Stimulated activated CD4-positive, alpha-beta T cell treated with anti-CD3 and anti-CD28 coated beads, Interleukin-15, amount 100 ng/mL, for 24 hours (primary cell): ENCODE measurements around the gene DALRD3.

Experiments
- DNase-seq: peaks from one replicate; pipeline ENCODE4 v3.0.0-alpha.2; 2020

The DALRD3 gene, protein sequence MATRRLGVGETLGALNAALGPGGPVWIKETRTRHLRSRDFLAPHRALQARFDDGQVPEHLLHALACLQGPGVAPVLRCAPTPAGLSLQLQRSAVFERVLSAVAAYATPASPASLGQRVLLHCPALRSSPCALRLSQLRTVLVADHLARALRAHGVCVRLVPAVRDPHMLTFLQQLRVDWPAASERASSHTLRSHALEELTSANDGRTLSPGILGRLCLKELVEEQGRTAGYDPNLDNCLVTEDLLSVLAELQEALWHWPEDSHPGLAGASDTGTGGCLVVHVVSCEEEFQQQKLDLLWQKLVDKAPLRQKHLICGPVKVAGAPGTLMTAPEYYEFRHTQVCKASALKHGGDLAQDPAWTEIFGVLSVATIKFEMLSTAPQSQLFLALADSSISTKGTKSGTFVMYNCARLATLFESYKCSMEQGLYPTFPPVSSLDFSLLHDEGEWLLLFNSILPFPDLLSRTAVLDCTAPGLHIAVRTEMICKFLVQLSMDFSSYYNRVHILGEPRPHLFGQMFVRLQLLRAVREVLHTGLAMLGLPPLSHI

DNA sequence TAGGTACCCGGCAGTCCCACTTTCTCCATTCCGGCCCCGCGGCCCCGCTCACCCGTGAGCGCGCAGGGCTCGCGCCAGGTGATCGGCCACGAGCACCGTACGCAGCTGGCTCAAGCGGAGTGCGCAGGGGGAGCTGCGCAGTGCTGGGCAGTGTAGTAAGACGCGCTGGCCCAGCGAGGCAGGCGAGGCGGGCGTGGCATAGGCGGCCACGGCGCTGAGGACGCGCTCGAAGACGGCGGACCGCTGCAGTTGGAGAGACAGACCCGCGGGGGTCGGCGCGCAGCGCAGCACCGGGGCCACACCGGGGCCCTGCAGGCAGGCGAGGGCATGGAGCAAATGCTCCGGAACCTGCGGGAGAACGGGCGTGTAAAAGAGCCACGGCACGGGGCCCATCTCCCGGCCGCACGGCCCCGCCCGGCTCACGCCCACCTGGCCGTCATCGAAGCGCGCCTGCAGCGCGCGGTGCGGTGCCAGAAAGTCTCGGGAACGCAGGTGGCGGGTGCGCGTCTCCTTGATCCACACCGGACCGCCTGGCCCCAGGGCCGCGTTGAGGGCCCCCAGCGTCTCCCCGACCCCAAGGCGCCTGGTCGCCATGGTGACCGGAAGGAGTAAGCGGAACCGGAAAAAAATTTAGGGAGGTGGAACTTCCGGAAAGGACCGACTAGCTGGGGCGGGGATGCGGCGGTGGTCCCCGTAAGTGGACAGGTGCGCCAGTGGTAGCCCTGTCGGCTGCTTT, at the start of gene DALRD3:
Gene DALRD3 (minus strand): TSS at position 610 of the 736 bp plus-strand sequence. CDS start 16 bp downstream, at position 594.
- peak; percentile 74 for DNase-seq

DNA sequence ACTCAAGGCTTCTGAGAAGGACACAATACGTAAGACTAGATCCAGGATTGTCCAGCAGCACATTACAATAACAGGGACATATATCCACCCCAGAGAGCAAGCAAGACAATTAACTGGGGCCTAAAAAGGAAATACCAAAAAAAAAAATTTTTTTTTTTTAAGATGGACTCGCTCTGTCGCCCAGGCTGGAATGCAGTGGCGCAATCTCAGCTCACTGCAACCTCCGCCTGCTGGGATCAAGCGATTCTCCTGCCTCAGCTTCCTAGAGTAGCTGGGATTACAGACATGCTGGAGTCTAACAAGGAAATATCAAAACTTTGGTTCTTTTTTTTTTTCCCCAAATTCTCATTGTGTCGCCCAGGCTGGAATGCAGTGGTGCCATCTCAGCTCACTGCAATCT, 39.6 kb upstream of the DALRD3 start:
- no peak for DNase-seq

DNA sequence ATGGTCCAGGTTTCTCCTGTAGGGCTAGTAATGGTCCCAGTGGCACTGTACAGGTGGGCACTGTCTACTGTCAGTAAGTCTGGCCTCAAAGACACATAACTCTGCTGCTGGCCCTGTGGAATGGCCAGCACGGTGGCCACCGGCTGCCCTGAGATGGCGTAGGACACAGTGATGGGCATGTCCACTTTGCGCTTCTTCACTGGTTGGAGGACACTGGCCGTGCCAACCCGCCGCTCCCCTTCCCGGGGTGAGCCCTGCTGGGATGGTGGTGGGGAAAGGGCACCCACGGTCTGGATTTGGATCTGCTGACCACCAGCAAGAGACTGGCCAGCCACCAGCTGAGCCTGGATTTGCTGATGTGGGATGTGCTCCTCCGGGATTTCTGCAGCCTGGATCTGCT, 38.9 kb upstream of the DALRD3 start:
- DNase-seq = no peak

DNA sequence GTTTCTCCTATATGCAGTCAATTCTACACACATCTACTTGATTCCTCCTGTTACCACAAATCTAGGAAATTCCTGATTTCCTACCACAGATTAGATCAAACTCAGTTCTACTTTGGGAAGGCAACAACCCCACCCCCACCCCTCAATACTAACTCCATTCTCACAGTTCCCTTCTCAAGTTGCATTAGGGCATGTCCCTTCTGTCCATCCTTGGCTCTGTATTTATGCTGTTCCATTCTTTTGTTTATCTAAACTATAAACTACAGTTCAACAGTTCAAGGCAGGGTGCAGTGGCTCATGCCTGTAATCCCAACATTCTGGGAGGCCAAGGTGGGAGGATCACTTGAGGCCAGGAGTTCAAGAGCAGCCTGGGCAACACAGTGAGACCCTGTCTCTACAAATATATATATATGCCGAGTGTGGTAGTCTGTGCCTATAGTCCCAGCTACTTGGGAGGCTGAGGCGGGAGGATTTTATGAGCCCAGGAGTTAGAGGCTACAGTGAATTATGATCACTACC, 36.0 kb upstream of the DALRD3 start:
- DNase-seq = no peak

DNA sequence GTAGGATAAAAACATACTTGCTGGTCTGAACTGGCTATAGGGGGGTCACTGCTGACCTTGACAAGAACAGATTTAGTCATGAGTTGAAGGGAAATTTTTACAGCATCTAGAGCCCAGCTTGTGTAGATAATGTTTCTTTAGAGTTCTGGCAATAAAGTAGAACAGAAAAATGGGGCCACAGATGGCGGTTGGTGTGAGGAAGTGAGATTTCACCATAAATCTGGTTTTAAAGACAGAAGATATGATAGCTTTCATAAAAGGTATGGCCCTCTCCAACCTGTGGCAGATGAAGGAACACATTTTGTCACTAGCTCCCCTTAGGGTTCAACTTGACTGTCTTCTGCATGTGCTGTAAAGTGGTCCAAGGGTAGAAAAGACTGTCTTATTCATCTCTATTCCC, 35.2 kb upstream of the DALRD3 start:
- no peak for DNase-seq

DNA sequence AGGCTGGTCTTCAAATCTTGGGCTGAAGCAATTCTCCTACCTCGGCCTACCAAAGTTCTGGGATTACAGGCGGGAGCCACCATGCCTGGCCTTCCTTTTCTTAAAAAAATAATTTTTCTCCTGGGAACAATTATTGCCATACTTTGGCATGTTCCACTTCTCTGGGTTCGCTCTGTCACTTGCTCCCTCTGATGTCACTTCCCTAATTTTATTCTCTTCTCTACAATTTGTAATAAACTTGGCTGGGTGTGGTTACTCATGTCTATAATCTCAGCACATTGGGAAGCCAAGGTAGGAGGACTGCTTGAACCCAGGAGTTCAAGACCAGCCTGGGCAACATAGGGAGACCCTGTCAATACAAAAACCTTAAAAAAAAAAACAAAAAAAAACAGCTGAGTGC, 16.9 kb upstream of the DALRD3 start:
- DNase-seq = no peak

DNA sequence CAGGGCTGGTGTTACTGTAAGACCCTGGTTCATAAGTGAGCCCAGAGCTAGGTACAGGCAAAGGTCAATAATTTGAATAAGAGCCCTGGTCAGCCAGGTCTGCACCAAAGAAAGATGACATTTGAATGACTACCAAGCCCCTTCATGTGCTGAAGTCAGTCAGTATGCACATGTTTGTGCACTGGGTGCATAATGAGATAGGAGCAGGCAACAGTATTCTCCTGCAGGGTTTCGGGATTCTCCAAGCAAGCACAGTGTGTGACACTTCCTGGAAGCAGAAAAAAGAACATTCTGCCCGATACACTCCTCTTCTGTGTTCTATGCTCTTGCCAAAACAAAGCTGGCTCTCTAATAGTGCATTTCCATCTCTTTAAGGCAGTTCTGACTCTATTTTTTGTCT, 16.3 kb upstream of the DALRD3 start:
- no peak for DNase-seq

DNA sequence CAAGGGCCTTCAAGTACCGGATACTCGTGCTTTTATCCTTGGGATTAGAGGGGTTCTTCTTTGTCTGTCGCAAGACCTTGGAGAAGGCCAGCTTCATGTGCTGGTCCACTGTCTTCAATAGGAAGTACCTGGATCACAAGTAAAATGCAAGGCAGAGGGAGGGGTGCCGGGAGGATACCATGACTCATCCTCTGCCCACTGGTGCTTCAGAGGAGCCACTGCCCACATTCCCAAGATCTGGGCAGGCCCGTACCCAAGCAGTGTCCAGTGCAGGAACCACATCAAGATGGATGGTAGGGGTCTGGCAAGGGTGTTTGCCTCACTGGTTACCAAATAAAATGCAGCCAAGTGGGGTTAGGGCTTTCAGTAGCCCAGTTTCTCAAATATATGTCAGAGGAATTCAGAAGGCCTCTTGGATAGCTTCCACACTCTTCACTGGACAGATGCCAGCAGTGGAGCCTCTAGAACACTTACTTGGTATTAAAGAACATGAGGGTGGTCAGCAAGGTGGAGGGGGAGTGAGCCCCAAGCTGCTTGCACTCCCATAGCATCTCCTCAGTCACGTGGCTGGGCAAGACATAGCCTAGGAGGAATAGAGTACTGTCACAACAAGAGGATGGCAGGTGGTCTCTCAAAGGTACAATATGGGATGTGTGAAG, 14.4 kb upstream of the DALRD3 start:
- no peak for DNase-seq

DNA sequence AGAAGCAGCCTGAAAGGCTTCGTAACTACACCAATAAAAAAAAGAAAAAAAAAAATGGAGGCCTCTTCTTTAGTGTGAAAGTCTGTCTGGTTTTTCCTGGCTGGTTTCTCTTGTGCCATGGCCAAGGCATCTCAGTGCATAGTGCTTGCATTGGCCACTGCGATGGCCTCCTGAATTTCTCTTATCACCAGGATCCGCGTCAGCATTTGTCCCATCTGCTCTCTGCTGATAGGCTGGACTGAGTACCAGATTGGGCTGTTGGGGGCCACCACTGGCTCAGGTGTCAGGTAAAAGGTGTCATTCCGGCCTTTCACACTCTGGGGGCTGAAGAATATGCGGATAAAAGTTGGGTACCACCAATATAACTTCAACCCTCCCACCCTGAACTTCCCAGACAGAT, 11.9 kb upstream of the DALRD3 start:
- no peak for DNase-seq

DNA sequence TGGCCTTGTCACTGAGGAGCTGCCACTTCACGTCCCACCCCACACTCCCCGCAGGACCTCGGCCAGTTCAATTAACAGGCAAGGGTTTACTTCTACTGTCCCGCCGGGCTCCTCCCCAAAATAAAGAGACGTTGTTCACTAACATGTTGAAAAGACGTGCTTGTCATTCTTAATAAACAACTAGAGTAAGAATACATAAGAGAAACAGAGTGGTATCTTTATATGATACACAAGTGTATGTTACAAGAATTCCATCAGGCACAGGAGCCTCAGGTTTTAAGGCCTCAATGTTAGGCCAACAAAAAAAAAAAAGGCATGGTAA, 11.1 kb upstream of the DALRD3 start:
- DNase-seq = no peak

DNA sequence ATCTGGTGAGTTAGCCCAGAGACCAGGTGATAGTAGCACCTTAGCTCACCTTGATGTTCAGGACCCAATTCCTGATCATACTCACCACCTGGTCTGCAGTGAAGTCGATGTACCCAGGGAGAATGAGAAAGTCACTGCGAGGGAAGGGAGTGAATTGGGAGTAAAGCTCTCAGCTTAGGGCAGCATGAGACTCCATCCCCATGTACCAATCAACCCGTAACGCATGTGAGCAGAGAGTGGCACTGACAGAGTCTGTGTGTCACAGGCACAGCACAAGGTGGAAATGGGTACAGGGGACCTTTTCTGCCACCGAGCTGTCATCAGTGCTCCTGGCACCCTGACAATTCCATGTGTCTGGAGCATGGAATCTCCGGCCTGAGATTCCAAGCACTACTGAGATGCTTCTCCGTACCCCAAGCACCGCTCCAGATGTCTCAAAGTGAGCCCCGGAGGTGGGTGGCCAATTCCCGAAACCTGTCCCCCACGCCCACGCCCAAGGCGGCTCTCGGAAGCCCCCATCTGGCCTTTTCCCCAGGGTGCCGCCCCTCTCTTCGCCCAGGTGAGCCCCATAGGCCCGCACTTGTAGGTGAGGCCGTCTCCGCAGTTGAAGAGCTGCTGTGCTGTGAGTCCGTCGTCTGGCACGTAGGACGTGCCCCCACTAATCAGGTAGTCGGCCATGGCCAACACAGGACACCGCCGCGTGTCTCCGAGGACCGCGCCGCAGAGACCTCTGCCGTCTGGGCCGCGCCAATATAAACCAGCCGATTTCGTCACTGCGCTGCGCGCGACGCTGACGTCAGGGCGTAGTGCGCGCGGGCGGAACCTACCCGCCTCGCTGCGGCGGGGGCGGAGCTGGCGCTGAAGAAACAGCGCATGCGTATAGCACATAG, 10.5 kb upstream of the DALRD3 start, which contains the start of gene IMPDH2:
Gene IMPDH2 (minus strand): TSS at position 726 of the 890 bp plus-strand sequence. CDS start 48 bp downstream, at position 678.
- peak; percentile 93 for DNase-seq

DNA sequence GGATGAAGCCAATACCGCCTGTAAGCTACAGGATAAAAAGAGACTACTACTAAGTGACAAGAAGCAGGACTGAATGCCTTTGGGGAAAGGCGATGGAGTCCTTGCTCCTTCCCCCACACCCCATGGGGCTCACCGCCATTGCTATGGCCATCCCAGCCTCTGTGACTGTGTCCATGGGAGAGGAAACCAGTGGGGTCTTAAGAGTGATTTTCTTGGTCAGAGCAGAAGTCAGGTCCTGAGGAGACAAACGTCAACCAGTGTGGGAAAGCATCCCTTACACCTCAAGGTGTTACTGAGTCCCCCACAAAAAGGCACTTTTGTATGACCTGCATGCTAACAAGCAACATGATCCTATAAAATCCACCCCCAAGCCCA, 9.9 kb upstream of the DALRD3 start:
- DNase-seq = no peak

DNA sequence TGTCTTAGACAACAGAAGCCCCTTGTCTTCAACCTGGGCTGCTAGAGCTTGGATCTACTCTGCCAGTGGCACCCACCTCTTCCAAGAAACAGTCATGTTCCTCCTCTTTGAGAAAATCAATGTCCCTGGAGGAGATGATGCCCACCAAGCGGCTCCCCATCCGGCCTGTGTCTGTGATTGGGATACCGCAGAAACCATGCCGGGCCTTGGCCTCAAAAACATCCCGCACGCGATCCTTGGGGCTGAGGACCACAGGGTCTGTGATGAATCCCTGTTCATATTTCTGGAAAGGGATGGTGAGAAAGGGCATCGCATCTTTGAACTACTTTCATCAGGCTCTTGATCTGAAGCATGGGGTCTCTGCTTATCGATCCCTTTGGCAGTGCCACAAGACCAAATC, 9.3 kb upstream of the DALRD3 start:
- DNase-seq = no peak

DNA sequence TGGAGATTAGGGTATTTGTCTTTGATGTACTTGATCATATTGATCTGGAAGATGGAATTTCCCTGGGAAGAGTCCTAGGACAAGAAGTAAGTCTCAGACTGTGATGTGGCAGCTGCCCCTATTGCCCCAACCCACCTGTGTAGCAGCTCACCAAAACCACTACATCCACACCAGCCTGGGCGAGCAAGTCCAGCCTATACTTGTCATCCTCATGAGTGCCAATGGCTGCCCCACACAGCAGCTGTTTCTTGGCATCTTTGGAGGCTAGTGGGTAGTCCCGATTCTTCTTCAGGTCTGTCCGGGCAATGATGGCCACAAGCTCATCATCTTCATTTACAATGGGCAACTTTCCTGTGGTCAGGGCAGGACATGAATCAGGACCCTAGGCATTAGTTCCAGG, 8.2 kb upstream of the DALRD3 start:
- DNase-seq = no peak

DNA sequence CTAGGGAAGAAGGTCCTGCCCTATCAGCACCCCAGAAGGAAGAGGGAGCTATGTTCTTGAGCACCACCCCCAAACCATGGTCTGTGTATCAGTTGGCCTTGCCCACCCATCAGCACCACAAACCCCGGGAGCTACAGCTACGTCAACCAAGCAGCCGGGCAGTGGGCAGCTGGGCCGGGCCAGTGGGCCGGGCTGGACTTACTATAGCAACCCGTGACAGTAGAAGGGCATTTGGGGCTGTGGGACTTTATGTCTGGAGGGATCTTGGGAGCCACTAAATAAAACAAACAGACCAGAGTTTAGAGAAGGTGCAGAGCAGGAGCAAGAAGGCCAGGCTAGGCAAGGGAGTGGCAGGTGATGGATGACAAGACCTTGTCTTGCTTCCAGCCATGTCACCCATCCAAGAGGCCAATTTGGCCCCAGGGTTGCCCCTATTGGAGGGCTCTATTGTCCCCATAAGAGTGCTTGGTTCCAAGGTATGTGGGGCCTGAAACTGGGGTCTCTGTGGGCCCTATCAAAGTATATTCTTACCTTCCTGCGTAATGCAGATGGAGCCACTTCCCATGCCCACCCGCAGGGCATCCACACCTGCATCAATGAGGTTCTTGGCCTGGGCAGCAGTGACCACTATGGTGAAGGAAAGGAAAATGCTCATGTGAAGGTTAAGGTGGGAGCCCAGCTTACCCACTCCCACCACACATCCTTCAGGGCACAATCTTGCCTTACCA, 7.6 kb upstream of the DALRD3 start:
- no peak for DNase-seq

DNA sequence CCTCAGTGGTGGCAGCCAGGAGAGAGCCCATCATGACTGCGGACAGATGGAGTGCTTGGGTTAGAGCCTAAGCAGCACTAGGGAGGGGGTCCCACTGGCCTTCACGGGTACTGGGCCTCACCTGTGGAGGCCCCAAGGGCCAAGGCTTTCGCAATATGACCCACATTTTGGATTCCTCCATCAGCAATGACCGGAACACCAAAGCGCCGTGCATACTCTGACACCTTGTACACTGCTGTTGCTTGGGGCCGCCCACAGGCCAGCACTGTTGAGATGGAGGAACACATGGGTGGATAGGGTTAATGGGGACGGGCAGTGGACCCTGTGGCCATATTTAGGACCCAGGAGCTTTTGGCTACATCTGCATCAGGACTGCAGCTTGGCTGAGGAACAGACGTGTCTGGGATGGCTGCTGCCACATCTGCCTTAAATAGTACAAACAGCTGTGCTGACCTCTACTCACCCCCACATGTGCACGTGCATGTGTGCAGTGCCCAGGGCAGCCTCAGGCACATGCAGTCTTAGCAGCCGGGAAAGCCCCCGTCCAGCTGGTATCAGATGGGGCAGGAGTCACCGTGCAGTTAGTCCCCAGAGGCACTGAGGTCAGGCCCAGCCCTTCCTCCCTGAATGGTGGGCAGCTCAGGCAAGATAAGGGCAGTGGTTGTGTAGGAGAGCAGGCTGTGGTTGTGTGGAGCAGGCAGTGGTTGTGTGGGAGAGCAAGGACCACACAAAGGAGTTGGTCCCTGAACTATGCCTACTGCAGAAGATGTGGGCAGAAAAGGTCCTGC, 6.8 kb upstream of the DALRD3 start:
- DNase-seq = no peak

DNA sequence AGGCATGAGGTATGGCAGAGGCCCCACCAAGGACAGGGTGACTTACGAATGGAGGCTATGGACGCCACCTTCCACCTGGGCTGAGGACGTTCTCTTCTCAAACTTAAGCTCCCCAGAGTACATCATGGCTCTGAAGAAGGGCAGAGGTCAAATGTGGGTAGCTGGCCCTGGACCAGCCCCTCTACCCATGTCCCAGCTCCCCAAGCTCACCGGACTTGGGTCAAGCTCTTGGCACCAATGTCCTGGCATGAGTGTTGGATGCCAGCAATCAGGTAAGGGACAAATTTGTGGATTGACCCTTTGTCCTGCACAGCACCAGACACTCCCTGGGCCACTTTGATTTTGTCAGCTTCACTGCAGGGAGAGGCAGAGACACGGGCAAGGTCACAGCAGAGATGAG, 6.1 kb upstream of the DALRD3 start:
- no peak for DNase-seq

DNA sequence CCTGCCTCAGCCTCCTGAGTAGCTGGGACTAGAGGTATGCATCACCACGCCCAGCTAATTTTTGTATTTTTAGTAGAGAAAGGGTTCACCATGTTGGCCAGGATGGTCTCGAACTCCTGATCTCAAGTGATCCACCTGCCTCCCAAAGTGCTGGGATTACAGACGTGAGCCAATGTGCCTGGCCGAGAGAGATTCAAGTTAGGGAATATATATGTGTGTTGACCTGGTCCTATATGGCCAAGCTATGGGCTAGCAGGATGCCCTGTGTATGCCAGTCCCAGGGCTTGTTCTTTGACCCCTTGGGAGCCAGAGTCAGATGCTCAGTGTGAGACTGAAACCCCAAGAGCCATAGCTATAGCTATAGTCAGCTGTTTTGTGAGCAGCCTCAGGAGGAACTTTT, 5.4 kb upstream of the DALRD3 start:
- DNase-seq = no peak

DNA sequence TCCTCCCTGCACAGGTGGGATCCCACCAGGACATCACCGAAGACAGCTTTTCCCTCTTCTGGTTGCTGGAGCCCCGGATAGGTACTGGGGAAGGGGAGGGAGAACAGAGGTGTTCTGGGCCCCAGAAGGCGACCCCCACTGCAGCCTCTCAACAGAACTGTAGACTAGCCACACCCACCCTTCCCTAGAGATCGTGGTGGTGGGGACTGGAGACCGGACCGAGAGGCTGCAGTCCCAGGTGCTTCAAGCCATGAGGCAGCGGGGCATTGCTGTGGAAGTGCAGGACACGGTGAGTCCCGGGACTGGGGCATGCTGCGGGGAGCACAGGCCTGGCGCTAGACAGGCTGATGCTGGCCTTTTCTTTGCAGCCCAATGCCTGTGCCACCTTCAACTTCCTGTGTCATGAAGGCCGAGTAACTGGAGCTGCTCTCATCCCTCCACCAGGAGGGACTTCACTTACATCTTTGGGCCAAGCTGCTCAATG, 4.3 kb upstream of the DALRD3 start:
- no peak for DNase-seq

DNA sequence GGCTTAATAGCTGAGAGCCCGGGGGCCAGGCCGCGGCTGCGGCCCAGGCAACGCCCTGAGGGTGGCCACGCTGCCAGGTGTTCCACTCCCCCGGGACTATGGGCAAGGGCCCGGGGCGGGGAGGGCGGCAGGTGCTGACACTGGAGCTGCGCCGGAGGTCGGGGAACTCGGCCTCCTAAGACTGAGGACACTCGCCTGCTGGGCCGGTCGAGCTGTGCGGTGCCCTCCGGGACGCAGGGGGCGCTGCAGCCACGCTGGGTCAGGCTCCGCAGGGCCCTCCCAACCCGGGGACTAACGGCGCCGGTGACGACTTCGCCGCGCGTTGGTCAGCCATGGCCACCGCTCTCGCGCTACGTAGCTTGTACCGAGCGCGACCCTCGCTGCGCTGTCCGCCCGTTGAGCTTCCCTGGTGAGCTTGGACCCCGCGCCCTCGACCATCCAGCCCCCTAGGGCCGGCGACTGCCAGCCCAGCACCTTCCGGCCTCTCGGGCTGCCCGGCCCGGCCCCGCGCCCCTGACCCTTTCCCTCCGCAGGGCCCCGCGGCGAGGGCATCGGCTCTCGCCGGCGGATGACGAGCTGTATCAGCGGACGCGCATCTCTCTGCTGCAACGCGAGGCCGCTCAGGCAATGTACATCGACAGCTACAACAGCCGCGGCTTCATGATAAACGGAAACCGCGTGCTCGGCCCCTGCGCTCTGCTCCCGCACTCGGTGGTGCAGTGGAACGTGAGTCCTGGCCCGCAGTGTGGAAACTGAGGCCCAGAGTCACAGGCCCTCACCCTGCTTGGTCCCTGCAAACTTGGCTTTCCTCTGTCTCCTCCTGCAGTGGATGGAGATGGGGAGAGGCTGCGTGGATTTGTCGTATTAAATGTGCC, 3.7 kb upstream of the DALRD3 start, which contains the start of gene NDUFAF3:
Gene NDUFAF3 (plus strand): TSS at position 309 of the 875 bp plus-strand sequence. CDS start 24 bp downstream, at position 333.
- DNase-seq = peak; percentile 95
